Measurements from ENCODE around the gene PAPSS2.

- TF ChIP-seq CTCF (IDR thresholded peaks at IDR 0.05) = no peak
- TF ChIP-seq POLR2A (IDR thresholded peaks at IDR 0.05) = no peak
Observed at GRCh38 chr10:87750001-87750671, 90.5 kb downstream of the PAPSS2 start.
